Fibroblast of the aortic adventitia (primary cell): Measurements from ENCODE around the gene RALGDS. TPM values are rescaled to one million over a fixed set of nuclear protein-coding genes. Genes with fewer than 3 reads are reported as not detected.

Experiments used
- DNase-seq: peaks from one replicate; pipeline ENCODE4 v3.0.0-alpha.2; 2010; ENCODE audit warnings: low read depth
- H3K4me3 ChIP-seq: 2 replicates; pipeline ENCODE4 v1.5.1; 2011; ENCODE audit warnings: low read depth, mild to moderate bottlenecking, control low read depth, low read length, moderate library complexity
- total RNA-seq: library from RNA; depleted of rRNA; stranded (reverse); fragments of >200 nt; gene quantifications from 2 replicates; pipeline ENCODE4 v1.2.3, GENCODE V29; 2012; ENCODE audit warnings: low replicate concordance
- TF ChIP-seq, protein P1 (sequence below): IDR thresholded peaks from 2 replicates; pipeline ENCODE4 v1.5.1; 2011; ENCODE audit warnings: mild to moderate bottlenecking, low read length, control low read depth, inconsistent platforms; ENCODE audit not compliant: insufficient read depth

Gene RALGDS
- total RNA-seq, 1 donor = 15.6 TPM

DNA sequence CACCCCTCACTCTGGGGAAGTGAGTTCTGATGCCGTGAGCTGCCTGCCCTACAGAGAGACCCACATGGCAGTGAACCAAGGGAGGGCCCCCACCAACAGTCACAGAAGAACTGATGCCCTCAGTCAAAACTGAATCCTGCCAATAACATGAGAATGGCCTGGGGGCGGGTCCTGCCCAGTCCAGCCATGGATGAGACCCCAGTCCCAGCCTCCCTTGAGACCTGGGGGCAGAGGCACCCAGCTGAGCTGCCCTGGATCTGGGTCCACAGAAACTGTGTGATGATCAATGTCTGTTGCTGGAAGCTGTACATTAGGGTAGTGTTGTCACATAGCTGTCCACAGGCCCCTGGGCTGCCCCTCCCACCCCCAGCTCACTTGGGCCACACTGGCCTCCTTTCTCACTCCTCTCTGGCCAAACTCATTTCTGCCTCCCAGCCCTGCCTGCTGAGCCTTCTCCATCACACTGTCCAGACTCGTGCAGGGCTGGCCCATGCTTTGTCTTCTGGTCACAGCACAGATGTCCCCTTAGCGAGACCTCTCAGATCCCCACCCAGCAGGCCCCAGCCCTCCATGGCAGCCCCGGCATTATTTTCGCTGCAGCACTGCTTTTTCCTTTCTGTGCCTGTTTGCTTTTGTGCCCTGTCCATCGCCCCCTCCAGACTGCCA lies 25.8 kb upstream of the RALGDS start:
- H3K4me3 ChIP-seq = no peak overlapping the region
- no peak for DNase-seq

DNA sequence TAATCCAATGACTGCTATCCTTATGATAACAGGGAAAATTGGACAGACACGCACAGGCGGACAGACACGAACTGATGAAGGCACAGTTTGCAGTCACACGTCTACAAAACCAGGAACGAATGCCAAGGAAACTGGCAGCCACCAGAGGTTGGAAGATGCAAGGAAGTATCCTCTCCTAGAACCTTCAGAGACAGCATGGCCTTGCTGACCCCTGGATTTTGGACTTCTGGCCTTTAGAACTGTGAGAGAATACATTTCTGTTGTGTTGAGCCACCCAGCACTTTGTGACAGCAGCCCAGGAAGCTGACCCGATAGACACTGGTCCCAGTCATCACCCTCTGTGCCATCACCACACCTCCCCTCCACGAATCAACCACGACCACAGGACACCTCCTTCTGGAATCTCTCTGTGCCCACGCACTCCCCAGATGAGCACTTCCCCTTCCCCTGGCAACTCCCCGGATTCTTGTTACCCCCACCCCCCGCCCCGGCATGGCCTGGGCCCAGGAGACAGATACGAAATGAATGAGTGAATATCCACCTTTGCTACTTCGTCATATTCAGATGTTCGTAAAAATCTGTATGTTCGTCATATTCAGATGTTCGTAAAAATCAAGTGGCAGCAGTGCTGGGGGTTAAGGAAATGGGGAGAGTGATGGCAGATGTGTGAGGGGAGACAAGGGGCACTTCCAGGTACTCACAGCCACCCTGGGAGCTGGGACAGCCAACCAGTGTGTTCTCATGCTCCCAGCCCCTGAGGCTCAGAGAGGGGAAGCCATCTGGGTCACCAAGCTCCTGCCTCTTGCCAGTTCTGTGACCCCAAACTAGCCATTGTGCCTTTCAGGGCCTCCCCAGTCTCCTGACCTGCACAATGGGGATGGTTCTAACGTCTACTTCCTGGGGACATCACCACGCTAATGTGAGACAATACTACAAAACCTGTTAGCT lies 24.1 kb upstream of the RALGDS start:
- DNase-seq = no peak
- TF ChIP-seq, protein P1, sequence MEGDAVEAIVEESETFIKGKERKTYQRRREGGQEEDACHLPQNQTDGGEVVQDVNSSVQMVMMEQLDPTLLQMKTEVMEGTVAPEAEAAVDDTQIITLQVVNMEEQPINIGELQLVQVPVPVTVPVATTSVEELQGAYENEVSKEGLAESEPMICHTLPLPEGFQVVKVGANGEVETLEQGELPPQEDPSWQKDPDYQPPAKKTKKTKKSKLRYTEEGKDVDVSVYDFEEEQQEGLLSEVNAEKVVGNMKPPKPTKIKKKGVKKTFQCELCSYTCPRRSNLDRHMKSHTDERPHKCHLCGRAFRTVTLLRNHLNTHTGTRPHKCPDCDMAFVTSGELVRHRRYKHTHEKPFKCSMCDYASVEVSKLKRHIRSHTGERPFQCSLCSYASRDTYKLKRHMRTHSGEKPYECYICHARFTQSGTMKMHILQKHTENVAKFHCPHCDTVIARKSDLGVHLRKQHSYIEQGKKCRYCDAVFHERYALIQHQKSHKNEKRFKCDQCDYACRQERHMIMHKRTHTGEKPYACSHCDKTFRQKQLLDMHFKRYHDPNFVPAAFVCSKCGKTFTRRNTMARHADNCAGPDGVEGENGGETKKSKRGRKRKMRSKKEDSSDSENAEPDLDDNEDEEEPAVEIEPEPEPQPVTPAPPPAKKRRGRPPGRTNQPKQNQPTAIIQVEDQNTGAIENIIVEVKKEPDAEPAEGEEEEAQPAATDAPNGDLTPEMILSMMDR = no peak
- no peak overlapping the region for H3K4me3 ChIP-seq

More for the DNA sequence above, 25.8 kb upstream of the RALGDS start:
- TF ChIP-seq, protein P1 = no peak

DNA sequence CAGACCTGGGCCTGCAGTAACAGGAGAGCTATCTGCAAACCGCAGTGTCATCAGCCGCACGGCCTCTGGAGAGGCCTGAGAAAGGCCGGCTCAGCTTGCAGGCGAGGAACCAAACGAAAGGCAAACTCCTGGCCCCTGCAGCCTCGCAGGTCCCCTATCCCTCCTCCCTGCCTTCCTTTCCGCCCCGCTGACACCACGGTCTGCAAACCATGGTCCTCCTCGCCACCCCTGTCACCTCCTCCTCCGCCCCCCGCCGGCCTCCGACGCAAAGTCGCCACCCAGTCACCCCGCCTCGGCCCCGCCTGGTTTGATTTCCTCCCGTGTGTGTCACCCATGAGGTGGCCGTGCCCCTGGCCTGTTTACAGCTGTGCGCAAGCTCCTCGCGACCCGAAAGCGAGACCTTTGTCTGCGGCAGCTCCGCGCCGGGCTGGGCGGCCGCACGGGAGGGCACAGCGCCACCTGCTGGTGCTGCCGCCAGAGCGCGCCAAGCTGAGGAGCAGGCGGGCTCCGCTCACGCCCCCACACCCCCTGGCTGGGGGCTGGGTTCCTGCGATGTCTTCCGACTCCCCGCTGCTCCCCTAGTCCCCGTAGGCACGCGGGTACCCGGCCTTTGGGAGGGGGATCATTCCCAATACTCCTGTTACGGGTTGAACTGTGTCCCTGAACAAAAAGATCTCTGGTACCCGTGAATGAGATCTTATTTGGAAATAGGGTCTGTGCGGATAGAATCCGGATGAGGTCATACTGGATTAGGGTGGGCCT lies 23.3 kb upstream of the RALGDS start:
- H3K4me3 ChIP-seq = peak overlapping the region; percentile 48
- TF ChIP-seq, protein P1 = peak; percentile 78
- peak; percentile 44 for DNase-seq

DNA sequence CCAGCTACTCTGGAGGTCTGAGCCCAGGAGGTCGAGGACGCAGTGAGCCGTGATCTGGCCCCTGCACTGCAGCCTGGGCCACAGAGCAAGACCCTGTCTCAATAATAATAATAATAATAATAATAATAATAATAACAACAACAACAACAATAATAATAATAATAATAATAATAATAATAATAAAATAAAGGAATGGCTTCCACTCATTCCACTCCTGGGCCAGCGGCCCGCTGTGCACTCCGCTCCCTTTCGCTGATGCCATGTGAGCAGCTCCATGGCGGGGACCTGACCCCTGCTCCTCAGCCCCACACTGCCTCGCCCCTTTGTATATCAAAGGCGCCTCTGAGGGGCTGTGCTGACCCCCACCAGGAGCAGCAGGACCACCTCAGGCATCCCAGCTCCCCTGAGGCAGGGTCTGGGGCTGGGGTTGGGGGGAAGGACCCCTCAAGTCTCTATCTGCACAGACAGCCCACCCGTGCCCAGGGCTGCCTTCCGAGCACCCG lies 22.6 kb upstream of the RALGDS start:
- no peak overlapping the region for H3K4me3 ChIP-seq
- TF ChIP-seq, protein P1 = no peak
- DNase-seq = no peak

DNA sequence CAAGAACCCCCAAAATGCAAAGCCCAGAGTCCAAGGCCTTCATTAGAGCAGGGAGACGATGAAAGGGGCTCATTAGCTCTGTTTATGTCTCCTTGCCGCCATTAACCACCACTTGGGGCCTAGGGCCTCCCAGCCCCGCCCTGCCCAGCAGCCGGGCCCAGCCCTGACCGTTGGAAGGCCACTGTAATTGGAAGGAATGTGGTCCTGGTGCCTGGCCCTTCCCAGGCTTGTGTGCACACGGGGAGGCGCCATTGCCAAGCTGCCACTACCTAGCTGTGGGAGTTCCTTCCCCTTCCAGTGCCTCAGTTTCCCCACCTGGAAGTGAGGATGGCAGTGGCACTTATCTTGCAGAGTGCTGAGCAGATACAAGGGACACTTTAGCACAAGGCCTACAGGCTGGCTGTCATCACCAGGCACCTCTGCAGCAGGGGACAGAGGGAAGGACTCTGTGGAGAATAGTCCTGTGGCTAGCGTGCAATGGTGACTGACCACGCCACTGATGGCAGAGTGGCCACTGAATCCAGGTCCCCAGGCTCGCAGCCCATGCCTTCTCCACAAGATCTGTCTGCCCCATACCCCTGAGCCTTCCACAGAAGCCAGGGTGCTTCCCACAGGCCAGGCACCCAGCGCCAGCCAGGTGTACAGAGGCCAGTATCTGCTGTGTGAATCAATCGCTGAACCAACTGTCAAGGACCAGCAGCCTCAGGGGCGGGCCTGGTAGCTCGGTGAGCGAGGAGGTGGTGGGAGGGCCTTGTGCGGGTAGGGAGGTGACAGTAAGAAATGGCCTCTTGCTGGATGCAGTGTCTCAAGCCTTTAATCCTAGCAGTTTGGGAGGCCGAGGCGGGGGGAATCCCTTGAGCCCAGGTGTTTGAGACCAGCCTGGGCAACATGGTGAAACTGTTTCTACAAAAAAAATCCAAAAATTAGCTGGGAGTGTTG lies 21.9 kb upstream of the RALGDS start:
- DNase-seq = no peak
- TF ChIP-seq, protein P1 = no peak
- no peak overlapping the region for H3K4me3 ChIP-seq
